ENCODE results near the gene MAP3K2. TPM values are rescaled to one million over a fixed set of nuclear protein-coding genes. Genes with fewer than 3 reads are reported as not detected.
"Not testable (repeated sequence)": the region's sequence is repeated elsewhere in the genome, so short reads cannot be mapped to it uniquely, and the experiment has no call there.

MAP3K2 gene
- total RNA-seq, 4 donors from 2014 or later = 29.4 to 37.4 (median 31.3) TPM

DNA sequence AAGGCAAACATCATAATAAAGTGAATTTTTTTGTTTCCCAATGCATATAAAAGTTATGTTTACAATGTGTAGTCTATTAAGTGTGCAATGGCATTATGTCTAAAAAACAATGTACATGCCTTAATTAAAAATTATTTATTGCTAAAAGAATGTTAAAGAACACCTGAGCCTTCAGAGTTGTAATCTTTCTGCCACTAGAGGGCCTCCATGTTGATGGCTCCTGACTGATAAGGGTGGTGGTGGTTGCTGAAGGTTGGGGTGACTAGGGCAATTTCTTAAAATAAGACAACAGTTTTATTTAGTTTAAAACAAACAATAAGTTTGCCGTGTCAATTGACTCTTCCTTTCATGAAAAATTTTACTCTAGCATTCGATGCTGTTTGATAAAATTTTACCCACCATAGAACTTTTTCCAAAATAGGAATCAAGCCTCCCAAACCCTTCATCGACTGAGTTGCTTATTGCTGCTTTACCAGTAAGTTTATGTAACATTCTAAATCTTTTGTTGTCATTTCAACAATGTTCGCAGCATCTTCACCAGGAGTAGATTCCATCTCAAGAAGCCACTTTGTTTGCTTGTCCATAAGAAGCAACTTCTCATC is 32.3 kb downstream of the MAP3K2 start:
- H3K27me3 ChIP-seq = no peaks in the 10 kb centered on the region
- DNase-seq = no peak
- TF ChIP-seq, protein P1, sequence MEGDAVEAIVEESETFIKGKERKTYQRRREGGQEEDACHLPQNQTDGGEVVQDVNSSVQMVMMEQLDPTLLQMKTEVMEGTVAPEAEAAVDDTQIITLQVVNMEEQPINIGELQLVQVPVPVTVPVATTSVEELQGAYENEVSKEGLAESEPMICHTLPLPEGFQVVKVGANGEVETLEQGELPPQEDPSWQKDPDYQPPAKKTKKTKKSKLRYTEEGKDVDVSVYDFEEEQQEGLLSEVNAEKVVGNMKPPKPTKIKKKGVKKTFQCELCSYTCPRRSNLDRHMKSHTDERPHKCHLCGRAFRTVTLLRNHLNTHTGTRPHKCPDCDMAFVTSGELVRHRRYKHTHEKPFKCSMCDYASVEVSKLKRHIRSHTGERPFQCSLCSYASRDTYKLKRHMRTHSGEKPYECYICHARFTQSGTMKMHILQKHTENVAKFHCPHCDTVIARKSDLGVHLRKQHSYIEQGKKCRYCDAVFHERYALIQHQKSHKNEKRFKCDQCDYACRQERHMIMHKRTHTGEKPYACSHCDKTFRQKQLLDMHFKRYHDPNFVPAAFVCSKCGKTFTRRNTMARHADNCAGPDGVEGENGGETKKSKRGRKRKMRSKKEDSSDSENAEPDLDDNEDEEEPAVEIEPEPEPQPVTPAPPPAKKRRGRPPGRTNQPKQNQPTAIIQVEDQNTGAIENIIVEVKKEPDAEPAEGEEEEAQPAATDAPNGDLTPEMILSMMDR (IDR thresholded peaks at IDR 0.05) = peak; percentile 19 to 63 (median 54)
- TF ChIP-seq POLR2A (IDR thresholded peaks at IDR 0.05) = no peak
- no peaks in the 10 kb centered on the region for H3K36me3 ChIP-seq
- no peak overlapping the region for H3K27ac ChIP-seq
- H3K4me1 ChIP-seq = no peaks in the 10 kb centered on the region
- 72 to 73% methylated on average over 4 of the region's 4 CpGs for WGBS, 2 donors
- no peaks in the 10 kb centered on the region for H3K9me3 ChIP-seq
- intact Hi-C loops (cut with DNase I) = no loop called here
- no peak overlapping the region for H3K4me3 ChIP-seq

- H3K4me1 ChIP-seq; H3K27me3 ChIP-seq; H3K9me3 ChIP-seq; H3K36me3 ChIP-seq; H3K4me3 ChIP-seq; intact Hi-C loops (cut with DNase I); DNase-seq; H3K27ac ChIP-seq: not testable (repeated sequence)
- WGBS, 2 donors = 63 to 65% methylated on average over 2 to 3 of the region's 6 CpGs
Observed at GRCh38 chr2:127353873-127354676, 33.7 kb downstream of the MAP3K2 start.

DNA sequence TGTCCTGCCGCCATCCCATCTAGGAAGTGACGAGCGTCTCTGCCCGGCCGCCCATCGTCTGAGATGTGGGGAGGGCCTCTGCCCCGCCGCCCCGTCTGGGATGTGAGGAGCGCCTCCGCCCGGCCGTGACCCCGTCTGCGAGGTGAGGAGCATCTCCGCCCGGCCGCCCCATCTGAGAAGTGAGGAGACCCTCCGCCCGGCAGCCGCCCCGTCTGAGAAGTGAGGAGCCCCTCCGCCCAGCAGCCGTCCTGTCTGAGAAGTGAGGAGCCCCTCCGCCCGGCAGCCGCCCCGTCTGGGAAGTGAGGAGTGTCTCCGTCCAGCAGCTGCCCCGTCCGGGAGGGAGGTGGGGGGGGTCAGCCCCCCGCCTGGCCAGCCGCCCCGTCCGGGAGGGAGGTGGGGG is 34.6 kb downstream of the MAP3K2 start:
- H3K36me3 ChIP-seq; H3K27ac ChIP-seq; H3K4me3 ChIP-seq; H3K9me3 ChIP-seq; H3K4me1 ChIP-seq; H3K27me3 ChIP-seq; intact Hi-C loops (cut with DNase I); DNase-seq: not testable (repeated sequence)
- WGBS, 2 donors = no CpG with 5 or more reads among the region's 35 CpGs

DNA sequence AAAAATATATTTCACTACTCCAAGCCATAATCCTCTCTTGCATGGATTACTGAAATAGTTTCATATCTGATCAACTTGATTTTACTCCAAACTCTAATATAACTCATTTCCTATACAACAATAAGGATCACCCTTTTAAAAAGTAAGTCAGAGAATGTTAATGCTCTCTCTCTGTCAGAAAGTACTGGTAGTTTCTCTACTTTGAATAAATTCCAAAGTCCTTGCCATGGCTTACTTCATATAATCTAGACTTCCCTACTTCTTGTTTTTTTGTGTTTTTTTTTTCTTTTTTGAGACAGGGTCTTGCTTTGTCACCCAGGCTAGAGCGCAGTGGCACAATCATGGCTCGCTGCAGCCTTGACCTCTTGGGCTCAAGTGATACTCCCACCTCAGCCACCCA is 36.2 kb downstream of the MAP3K2 start:
- Histone ChIP-seq H3K27ac (no peak overlapping the region), H3K9me3 (no peaks in the 10 kb centered on the region), H3K36me3 (no peaks in the 10 kb centered on the region), H3K27me3 (no peaks in the 10 kb centered on the region), H3K4me3 (no peak overlapping the region), H3K4me1 (no peaks in the 10 kb centered on the region)
- TF ChIP-seq POLR2A (IDR thresholded peaks at IDR 0.05) = no peak
- TF ChIP-seq, protein P1 (IDR thresholded peaks at IDR 0.05) = no peak
- intact Hi-C loops (cut with DNase I) = no loop called here
- DNase-seq = no peak
- WGBS, 2 donors = 100% methylated on average over 2 of the region's 2 CpGs

GRCh38 chr2:127348426-127349000 is 39.3 kb downstream of the MAP3K2 start:
- no peak for DNase-seq
- intact Hi-C loops (cut with DNase I) = no loop called here
- 78 to 85% methylated on average over 1 of the region's 1 CpG for WGBS, 2 donors
- Histone ChIP-seq H3K27me3 (no peaks in the 10 kb centered on the region), H3K4me3 (no peak overlapping the region), H3K9me3 (no peaks in the 10 kb centered on the region), H3K4me1 (no peaks in the 10 kb centered on the region), H3K36me3 (peaks cover 0 to 3% (median 0%) of the 10 kb centered on the region in 3 donors), H3K27ac (no peak overlapping the region)
- no peak for TF ChIP-seq POLR2A (IDR thresholded peaks at IDR 0.05)
- TF ChIP-seq, protein P1 (IDR thresholded peaks at IDR 0.05) = no peak

- Histone ChIP-seq H3K4me3 (no peak overlapping the region), H3K4me1 (no peaks in the 10 kb centered on the region), H3K27me3 (no peaks in the 10 kb centered on the region), H3K27ac (no peak overlapping the region), H3K36me3 (peaks cover 0 to 8% (median 0%) of the 10 kb centered on the region in 3 donors), H3K9me3 (no peaks in the 10 kb centered on the region)
- TF ChIP-seq, protein P1 (IDR thresholded peaks at IDR 0.05) = no peak
- intact Hi-C loops (cut with DNase I) = no loop called here
- 88 to 93% methylated on average over 1 of the region's 1 CpG for WGBS, 2 donors
- DNase-seq = no peak
Observed at GRCh38 chr2:127347734-127348392, 39.9 kb downstream of the MAP3K2 start.

All from esophagus squamous epithelium (tissue), 5 donors.